ENCODE measurements around the gene PDE11A.

PDE11A gene

GRCh38 chr2:177738461-177739235, 333.9 kb downstream of the PDE11A start:
- Mint-ChIP-seq H3K4me3 (no peak overlapping the region), H3K4me1 (no peaks in the 10 kb centered on the region), H3K9me3 (no peaks in the 10 kb centered on the region), H3K27me3 (peaks cover 6% of the 10 kb centered on the region), H3K27ac (no peak overlapping the region), H3K36me3 (no peaks in the 10 kb centered on the region)

- H3K9me3 Mint-ChIP-seq, result no peaks in the 10 kb centered on the region
- H3K27ac Mint-ChIP-seq, result no peak overlapping the region
- no peaks in the 10 kb centered on the region for H3K36me3 Mint-ChIP-seq
- no peaks in the 10 kb centered on the region for H3K4me1 Mint-ChIP-seq
- no peak overlapping the region for H3K4me3 Mint-ChIP-seq
- H3K27me3 Mint-ChIP-seq, result peaks cover 12% of the 10 kb centered on the region
These were observed 337.2 kb downstream of the PDE11A start for GRCh38 chr2:177735318-177735803.

GRCh38 chr2:177733322-177733855, 339.2 kb downstream of the PDE11A start:
- H3K9me3 Mint-ChIP-seq, result no peaks in the 10 kb centered on the region
- no peak overlapping the region for H3K4me3 Mint-ChIP-seq

GRCh38 chr2:177731384-177731783, 341.2 kb downstream of the PDE11A start:
- Mint-ChIP-seq H3K36me3 (no peaks in the 10 kb centered on the region), H3K4me1 (no peaks in the 10 kb centered on the region), H3K27ac (no peak overlapping the region), H3K4me3 (no peak overlapping the region), H3K27me3 (peaks cover 28% of the 10 kb centered on the region), H3K9me3 (no peaks in the 10 kb centered on the region)

More at GRCh38 chr2:177733322-177733855, 339.2 kb downstream of the PDE11A start:
- H3K27me3 Mint-ChIP-seq, result peaks cover 24% of the 10 kb centered on the region
- no peaks in the 10 kb centered on the region for H3K4me1 Mint-ChIP-seq
- no peaks in the 10 kb centered on the region for H3K36me3 Mint-ChIP-seq
- H3K27ac Mint-ChIP-seq, result no peak overlapping the region

- Mint-ChIP-seq H3K4me3 (no peak overlapping the region), H3K4me1 (no peaks in the 10 kb centered on the region)
These were observed 341.8 kb downstream of the PDE11A start for GRCh38 chr2:177730792-177731191.

GRCh38 chr2:177730363-177730762, 342.2 kb downstream of the PDE11A start:
- H3K27ac Mint-ChIP-seq, result no peak overlapping the region

More at GRCh38 chr2:177730792-177731191, 341.8 kb downstream of the PDE11A start:
- Mint-ChIP-seq H3K36me3 (no peaks in the 10 kb centered on the region), H3K27ac (no peak overlapping the region), H3K9me3 (no peaks in the 10 kb centered on the region), H3K27me3 (peaks cover 28% of the 10 kb centered on the region)

GRCh38 chr2:177728920-177729319, 343.7 kb downstream of the PDE11A start:
- Mint-ChIP-seq H3K36me3 (no peaks in the 10 kb centered on the region), H3K9me3 (no peaks in the 10 kb centered on the region), H3K4me3 (no peak overlapping the region), H3K27me3 (peaks cover 31% of the 10 kb centered on the region), H3K4me1 (no peaks in the 10 kb centered on the region), H3K27ac (no peak overlapping the region)

More at GRCh38 chr2:177730363-177730762, 342.2 kb downstream of the PDE11A start:
- Mint-ChIP-seq H3K4me1 (no peaks in the 10 kb centered on the region), H3K27me3 (peaks cover 29% of the 10 kb centered on the region), H3K4me3 (no peak overlapping the region), H3K9me3 (no peaks in the 10 kb centered on the region), H3K36me3 (no peaks in the 10 kb centered on the region)

- Mint-ChIP-seq H3K36me3 (no peaks in the 10 kb centered on the region), H3K4me1 (no peaks in the 10 kb centered on the region), H3K4me3 (no peak overlapping the region), H3K27me3 (peaks cover 29% of the 10 kb centered on the region), H3K27ac (no peak overlapping the region), H3K9me3 (no peaks in the 10 kb centered on the region)
These were observed 344.2 kb downstream of the PDE11A start for GRCh38 chr2:177728399-177728765.

GRCh38 chr2:177727577-177728398, 344.8 kb downstream of the PDE11A start:
- Mint-ChIP-seq H3K4me3 (no peak overlapping the region), H3K27me3 (peaks cover 29% of the 10 kb centered on the region), H3K36me3 (no peaks in the 10 kb centered on the region)

GRCh38 chr2:177726931-177727348, 345.6 kb downstream of the PDE11A start:
- Mint-ChIP-seq H3K9me3 (no peaks in the 10 kb centered on the region), H3K27ac (no peak overlapping the region), H3K4me3 (no peak overlapping the region), H3K4me1 (no peaks in the 10 kb centered on the region), H3K27me3 (peaks cover 29% of the 10 kb centered on the region), H3K36me3 (no peaks in the 10 kb centered on the region)

More at GRCh38 chr2:177727577-177728398, 344.8 kb downstream of the PDE11A start:
- no peak overlapping the region for H3K27ac Mint-ChIP-seq
- H3K4me1 Mint-ChIP-seq, result no peaks in the 10 kb centered on the region
- no peaks in the 10 kb centered on the region for H3K9me3 Mint-ChIP-seq

- no peaks in the 10 kb centered on the region for H3K4me1 Mint-ChIP-seq
- no peak overlapping the region for H3K4me3 Mint-ChIP-seq
These were observed 347.9 kb downstream of the PDE11A start for GRCh38 chr2:177724398-177725287.

GRCh38 chr2:177723235-177723634, 349.3 kb downstream of the PDE11A start:
- Mint-ChIP-seq H3K36me3 (no peaks in the 10 kb centered on the region), H3K4me1 (no peaks in the 10 kb centered on the region), H3K27ac (no peak overlapping the region), H3K9me3 (no peaks in the 10 kb centered on the region), H3K27me3 (peaks cover 10% of the 10 kb centered on the region), H3K4me3 (no peak overlapping the region)

More at GRCh38 chr2:177724398-177725287, 347.9 kb downstream of the PDE11A start:
- H3K36me3 Mint-ChIP-seq, result no peaks in the 10 kb centered on the region
- H3K27ac Mint-ChIP-seq, result no peak overlapping the region
- peaks cover 18% of the 10 kb centered on the region for H3K27me3 Mint-ChIP-seq
- H3K9me3 Mint-ChIP-seq, result no peaks in the 10 kb centered on the region

GRCh38 chr2:177721818-177722567, 350.6 kb downstream of the PDE11A start:
- no peaks in the 10 kb centered on the region for H3K9me3 Mint-ChIP-seq
- peaks cover 8% of the 10 kb centered on the region for H3K27me3 Mint-ChIP-seq
- H3K36me3 Mint-ChIP-seq, result no peaks in the 10 kb centered on the region
- no peak overlapping the region for H3K27ac Mint-ChIP-seq
- H3K4me3 Mint-ChIP-seq, result no peak overlapping the region
- no peaks in the 10 kb centered on the region for H3K4me1 Mint-ChIP-seq

GRCh38 chr2:177721087-177721486, 351.5 kb downstream of the PDE11A start:
- no peak overlapping the region for H3K4me3 Mint-ChIP-seq
- H3K27ac Mint-ChIP-seq, result no peak overlapping the region
- H3K9me3 Mint-ChIP-seq, result no peaks in the 10 kb centered on the region
- peaks cover 6% of the 10 kb centered on the region for H3K27me3 Mint-ChIP-seq
- H3K4me1 Mint-ChIP-seq, result no peaks in the 10 kb centered on the region
- H3K36me3 Mint-ChIP-seq, result no peaks in the 10 kb centered on the region
